ENCODE measurements around the gene KRTAP9-6. TPM values are rescaled to one million over a fixed set of nuclear protein-coding genes. Genes with fewer than 3 reads are reported as not detected.

The KRTAP9-6 gene, protein sequence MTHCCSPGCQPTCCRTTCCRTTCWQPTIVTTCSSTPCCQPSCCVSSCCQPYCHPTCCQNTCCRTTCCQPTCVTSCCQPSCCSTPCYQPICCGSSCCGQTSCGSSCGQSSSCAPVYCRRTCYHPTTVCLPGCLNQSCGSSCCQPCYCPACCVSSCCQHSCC
- total RNA-seq (not detected in 2 replicates), polyA plus RNA-seq (not detected in 2 replicates), polyA minus RNA-seq (ENCODE audit: low replicate concordance) (not detected in 2 replicates)
- polyA plus RNA-seq (2012): not detected in 2 replicates

DNA sequence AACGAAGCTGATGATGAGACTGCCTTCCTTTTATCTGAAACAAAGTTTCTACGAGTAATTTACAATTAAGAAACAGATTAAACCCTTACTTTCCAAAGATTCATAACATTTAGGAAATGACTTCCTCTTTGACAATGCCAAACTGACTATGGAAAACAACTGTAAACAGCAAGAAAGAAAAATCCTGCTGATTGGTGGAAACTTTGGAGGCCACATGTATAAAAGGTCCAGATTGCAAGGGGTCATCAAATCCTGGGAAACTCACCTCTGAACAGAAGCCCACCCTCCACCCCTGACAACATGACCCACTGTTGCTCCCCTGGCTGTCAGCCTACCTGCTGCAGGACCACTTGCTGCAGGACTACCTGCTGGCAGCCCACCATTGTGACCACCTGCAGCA lies at the start of gene KRTAP9-6:
KRTAP9-6 (plus strand) TSS at position 301 of the 400 bp plus-strand sequence; CDS start at position 301, 0 bp downstream.
- no peaks in the 10 kb centered on the region for H4K20me1 ChIP-seq (ENCODE audit: control insufficient read depth, extremely low read depth, insufficient read depth, low read length)
- H3K9me3 ChIP-seq (ENCODE audit: control insufficient read depth, insufficient read depth, low read depth, low read length): no peaks in the 10 kb centered on the region
- H3K4me1 ChIP-seq (ENCODE audit: control insufficient read depth, extremely low read depth, insufficient read depth, low read length): no peaks in the 10 kb centered on the region
- no peaks in the 10 kb centered on the region for H3K36me3 ChIP-seq (ENCODE audit: control insufficient read depth, insufficient read depth, low read length)
- no peak within 1 kb of the TSS for H3K4me3 ChIP-seq (replicated peaks in 1 of 4; ENCODE audit: control extremely low read depth in 1 of 4, insufficient read depth in 1 of 4, low read depth in 3 of 4, low read length in 4 of 4)
- H2AFZ ChIP-seq (ENCODE audit: low read length): no peak within 1 kb of the TSS
- H3K27ac ChIP-seq (ENCODE audit: insufficient read depth, low read length): no peak within 1 kb of the TSS
- no peak within 1 kb of the TSS for H3K4me2 ChIP-seq (ENCODE audit: extremely low read depth, insufficient read depth, low read length)
- H3K27me3 ChIP-seq (ENCODE audit: control insufficient read depth, insufficient read depth, low read length): peaks cover 3% of the 10 kb centered on the region
- TF ChIP-seq, protein P1, sequence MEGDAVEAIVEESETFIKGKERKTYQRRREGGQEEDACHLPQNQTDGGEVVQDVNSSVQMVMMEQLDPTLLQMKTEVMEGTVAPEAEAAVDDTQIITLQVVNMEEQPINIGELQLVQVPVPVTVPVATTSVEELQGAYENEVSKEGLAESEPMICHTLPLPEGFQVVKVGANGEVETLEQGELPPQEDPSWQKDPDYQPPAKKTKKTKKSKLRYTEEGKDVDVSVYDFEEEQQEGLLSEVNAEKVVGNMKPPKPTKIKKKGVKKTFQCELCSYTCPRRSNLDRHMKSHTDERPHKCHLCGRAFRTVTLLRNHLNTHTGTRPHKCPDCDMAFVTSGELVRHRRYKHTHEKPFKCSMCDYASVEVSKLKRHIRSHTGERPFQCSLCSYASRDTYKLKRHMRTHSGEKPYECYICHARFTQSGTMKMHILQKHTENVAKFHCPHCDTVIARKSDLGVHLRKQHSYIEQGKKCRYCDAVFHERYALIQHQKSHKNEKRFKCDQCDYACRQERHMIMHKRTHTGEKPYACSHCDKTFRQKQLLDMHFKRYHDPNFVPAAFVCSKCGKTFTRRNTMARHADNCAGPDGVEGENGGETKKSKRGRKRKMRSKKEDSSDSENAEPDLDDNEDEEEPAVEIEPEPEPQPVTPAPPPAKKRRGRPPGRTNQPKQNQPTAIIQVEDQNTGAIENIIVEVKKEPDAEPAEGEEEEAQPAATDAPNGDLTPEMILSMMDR (conservative IDR thresholded peaks at IDR 0.05 in 1 of 2, IDR thresholded peaks at IDR 0.05 in 1 of 2; ENCODE audit: low read depth in 1 of 2, low read length in 2 of 2): no peak
- TF ChIP-seq EZH2 (IDR thresholded peaks at IDR 0.05; ENCODE audit: low read length, missing control alignments): no peak
- DNase-seq (ENCODE audit: low read depth in 2 of 2): no peak
- H3K79me2 ChIP-seq (ENCODE audit: control insufficient read depth, insufficient read depth, low read length): no peaks in the 10 kb centered on the region
- no peak within 1 kb of the TSS for H3K9ac ChIP-seq (ENCODE audit: insufficient read depth, low read length)

DNA sequence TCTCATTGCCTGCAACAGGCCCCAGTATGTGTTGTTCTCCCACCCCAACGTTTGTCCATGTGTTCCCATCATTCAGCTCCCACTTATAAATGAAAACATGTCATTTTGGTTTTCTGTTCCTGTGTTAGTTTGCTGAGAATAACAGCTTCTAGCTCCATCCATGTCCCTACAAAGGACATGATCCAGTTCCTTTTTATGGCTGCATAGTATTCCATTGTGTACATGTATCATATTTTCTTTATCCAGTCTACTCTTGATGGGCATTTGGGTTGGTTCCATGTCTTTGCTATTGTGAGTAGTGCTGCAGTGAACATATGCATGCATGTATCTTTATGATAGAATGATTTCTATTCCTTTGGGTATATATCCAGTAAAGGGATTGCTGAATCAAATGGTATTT lies 49.5 kb upstream of the KRTAP9-6 start:
- H3K4me3 ChIP-seq (replicated peaks in 1 of 4; ENCODE audit: control extremely low read depth in 1 of 4, insufficient read depth in 1 of 4, low read depth in 3 of 4, low read length in 4 of 4): no peak overlapping the region
- H3K27me3 ChIP-seq (ENCODE audit: control insufficient read depth, insufficient read depth, low read length): no peaks in the 10 kb centered on the region
- H3K4me2 ChIP-seq (ENCODE audit: extremely low read depth, insufficient read depth, low read length): no peak overlapping the region
- no peak overlapping the region for H3K27ac ChIP-seq (ENCODE audit: insufficient read depth, low read length)
- no peaks in the 10 kb centered on the region for H3K9me3 ChIP-seq (ENCODE audit: control insufficient read depth, insufficient read depth, low read depth, low read length)
- no peak overlapping the region for H3K9ac ChIP-seq (ENCODE audit: insufficient read depth, low read length)
- no peak overlapping the region for H2AFZ ChIP-seq (ENCODE audit: low read length)
- DNase-seq (ENCODE audit: low read depth in 2 of 2): no peak
- TF ChIP-seq, protein P1 (conservative IDR thresholded peaks at IDR 0.05 in 1 of 2, IDR thresholded peaks at IDR 0.05 in 1 of 2; ENCODE audit: low read depth in 1 of 2, low read length in 2 of 2): no peak
- no peak for TF ChIP-seq EZH2 (IDR thresholded peaks at IDR 0.05; ENCODE audit: low read length, missing control alignments)
- H3K36me3 ChIP-seq (ENCODE audit: control insufficient read depth, insufficient read depth, low read length): no peaks in the 10 kb centered on the region
- no peaks in the 10 kb centered on the region for H4K20me1 ChIP-seq (ENCODE audit: control insufficient read depth, extremely low read depth, insufficient read depth, low read length)
- no peaks in the 10 kb centered on the region for H3K79me2 ChIP-seq (ENCODE audit: control insufficient read depth, insufficient read depth, low read length)
- no peaks in the 10 kb centered on the region for H3K4me1 ChIP-seq (ENCODE audit: control insufficient read depth, extremely low read depth, insufficient read depth, low read length)

DNA sequence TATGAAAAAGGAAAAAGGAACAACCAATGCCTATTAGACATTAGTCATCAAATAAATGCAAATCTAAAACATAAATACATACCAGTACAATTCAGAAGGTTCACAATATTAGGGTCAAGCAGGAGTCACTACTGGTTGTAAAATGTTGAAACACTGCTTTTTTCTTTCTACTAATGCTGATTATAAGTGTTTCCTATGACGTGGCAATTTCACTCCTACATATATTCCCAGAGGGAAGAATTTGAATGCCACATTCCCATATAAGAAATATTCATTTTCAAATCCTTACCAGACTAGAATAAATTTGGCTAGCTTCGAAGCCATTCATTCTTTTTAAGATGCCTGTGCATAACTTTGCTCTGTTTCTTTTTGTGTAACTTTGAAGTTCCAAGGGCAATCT lies 41.4 kb upstream of the KRTAP9-6 start:
- Histone ChIP-seq H3K4me2 (ENCODE audit: extremely low read depth, insufficient read depth, low read length) (no peak overlapping the region), H3K79me2 (ENCODE audit: control insufficient read depth, insufficient read depth, low read length) (no peaks in the 10 kb centered on the region), H2AFZ (ENCODE audit: low read length) (no peak overlapping the region), H3K36me3 (ENCODE audit: control insufficient read depth, insufficient read depth, low read length) (no peaks in the 10 kb centered on the region), H3K27me3 (ENCODE audit: control insufficient read depth, insufficient read depth, low read length) (no peaks in the 10 kb centered on the region), H3K27ac (ENCODE audit: insufficient read depth, low read length) (no peak overlapping the region), H3K4me3 (replicated peaks in 1 of 4; ENCODE audit: control extremely low read depth in 1 of 4, insufficient read depth in 1 of 4, low read depth in 3 of 4, low read length in 4 of 4) (no peak overlapping the region), H3K9ac (ENCODE audit: insufficient read depth, low read length) (no peak overlapping the region), H3K4me1 (ENCODE audit: control insufficient read depth, extremely low read depth, insufficient read depth, low read length) (no peaks in the 10 kb centered on the region), H4K20me1 (ENCODE audit: control insufficient read depth, extremely low read depth, insufficient read depth, low read length) (no peaks in the 10 kb centered on the region), H3K9me3 (ENCODE audit: control insufficient read depth, insufficient read depth, low read depth, low read length) (no peaks in the 10 kb centered on the region)
- no peak for TF ChIP-seq EZH2 (IDR thresholded peaks at IDR 0.05; ENCODE audit: low read length, missing control alignments)
- TF ChIP-seq, protein P1 (conservative IDR thresholded peaks at IDR 0.05 in 1 of 2, IDR thresholded peaks at IDR 0.05 in 1 of 2; ENCODE audit: low read depth in 1 of 2, low read length in 2 of 2): no peak
- DNase-seq (ENCODE audit: low read depth in 2 of 2): no peak

Data from fibroblast of lung (primary cell).